Keratinocyte (primary cell): ENCODE results near the gene KIF3A. TPM values are rescaled to one million over a fixed set of nuclear protein-coding genes. Genes with fewer than 3 reads are reported as not detected.

Experiments
- DNase-seq: peaks from one replicate; pipeline ENCODE4 v3.0.0-alpha.2; 2011; ENCODE audit warnings: low read depth, missing footprints, low spot score
- FAIRE-seq: peaks from 2 replicates; lab custom pipeline; 2011; peaks lifted over from hg19 to GRCh38; lab: Jason Lieb, UNC
- H2AFZ ChIP-seq: 2 replicates; pipeline ENCODE4 v1.6.0; 2012; ENCODE audit warnings: low read length, control low read depth, inconsistent platforms; ENCODE audit not compliant: control insufficient read depth
- H3K27ac ChIP-seq: 2 replicates; pipeline ENCODE4 v1.5.1; 2011; ENCODE audit warnings: low read length; ENCODE audit not compliant: control insufficient read depth, insufficient read depth
- H3K27me3 ChIP-seq: 3 replicates; pipeline ENCODE4 v1.6.0; 2011; ENCODE audit warnings: low read length; ENCODE audit not compliant: control insufficient read depth, insufficient read depth; ENCODE audit errors: extremely low read depth
- H3K36me3 ChIP-seq, 2 experiments: 2 replicates in 1 of 2; 3 replicates in 1 of 2; pipeline ENCODE4 v1.5.1; 2011; ENCODE audit warnings: low read length in 2 of 2, mild to moderate bottlenecking in 1 of 2; ENCODE audit not compliant: control insufficient read depth in 2 of 2, insufficient read depth in 2 of 2; ENCODE audit errors: extremely low read depth in 1 of 2
- H3K4me1 ChIP-seq: 3 replicates; pipeline ENCODE4 v1.5.1; 2011; ENCODE audit warnings: low read length; ENCODE audit not compliant: control insufficient read depth, insufficient read depth; ENCODE audit errors: extremely low read depth
- H3K4me2 ChIP-seq: 3 replicates; pipeline ENCODE4 v1.6.0; 2011; ENCODE audit warnings: low read depth, low read length; ENCODE audit not compliant: control insufficient read depth, insufficient read depth; ENCODE audit errors: extremely low read depth
- H3K4me3 ChIP-seq, 3 experiments: fragments of 200-600 bp in 1 of 3; sonication (generic) in 1 of 3; 2 replicates in 2 of 3; 3 replicates in 1 of 3; pipeline ENCODE4 v1.5.1; 2011 to 2016; ENCODE audit warnings: low read length in 3 of 3, mild to moderate bottlenecking in 3 of 3, control low read depth in 2 of 3, inconsistent platforms in 1 of 3, low read depth in 1 of 3, mixed read lengths in 1 of 3, mixed run types in 1 of 3, moderate library complexity in 1 of 3; ENCODE audit not compliant: control insufficient read depth in 2 of 3, insufficient read depth in 2 of 3; ENCODE audit errors: extremely low read depth in 1 of 3
- H3K79me2 ChIP-seq: 2 replicates; pipeline ENCODE4 v1.6.0; 2012; ENCODE audit warnings: low read length; ENCODE audit not compliant: control insufficient read depth, insufficient read depth
- H3K9ac ChIP-seq: 3 replicates; pipeline ENCODE4 v1.6.0; 2011; ENCODE audit warnings: low read length; ENCODE audit not compliant: control insufficient read depth, insufficient read depth; ENCODE audit errors: extremely low read depth
- H3K9me1 ChIP-seq: 3 replicates; pipeline ENCODE4 v1.6.0; 2011; ENCODE audit warnings: low read length; ENCODE audit not compliant: control insufficient read depth, insufficient read depth; ENCODE audit errors: extremely low read depth
- H3K9me3 ChIP-seq: 2 replicates; pipeline ENCODE4 v1.5.1; 2012; ENCODE audit warnings: low read depth, low read length; ENCODE audit not compliant: control insufficient read depth
- H4K20me1 ChIP-seq: 3 replicates; pipeline ENCODE4 v1.6.0; 2011; ENCODE audit warnings: low read length; ENCODE audit not compliant: control insufficient read depth, insufficient read depth; ENCODE audit errors: extremely low read depth
- EZH2 ChIP-seq: IDR thresholded peaks from one replicate; pipeline ENCODE4 v1.6.1; 2012; ENCODE audit warnings: inconsistent platforms, mild to moderate bottlenecking, low read length, moderate library complexity
- dilution Hi-C: fragments of 300-500 bp; cut with MboI; formaldehyde crosslinking; loops from one replicate; pipeline ENCODE4 v1.7.0; 2020; ENCODE audit warnings: low sequenced_read_pairs; ENCODE audit not compliant: extremely low pct_ligation_motif_present
- polyA plus RNA-seq, 5 experiments: library from polyadenylated mRNA; depleted of rRNA in 3 of 5; stranded (reverse) in 3 of 5; stranded (forward) in 1 of 5; unstranded in 1 of 5; fragments of >200 nt; gene quantifications; 1 replicate in 1 of 5; 2 replicates in 3 of 5; 3 replicates in 1 of 5; pipeline versions ENCODE4 v1.2.1 to v1.2.3, GENCODE V29; 2011 to 2012; ENCODE audit warnings: missing spikeins in 2 of 5, low read depth in 1 of 5, low replicate concordance in 1 of 5
- TF ChIP-seq, protein P1 (sequence below), 3 experiments: IDR thresholded peaks in 1 of 3; conservative IDR thresholded peaks in 1 of 3; optimal IDR thresholded peaks in 1 of 3; 2 replicates in 2 of 3; 3 replicates in 1 of 3; pipeline versions ENCODE3 to v1.5.1; 2011; ENCODE audit warnings: low read length in 3 of 3, mild to moderate bottlenecking in 3 of 3, moderate library complexity in 2 of 3, control low read depth in 1 of 3, inconsistent platforms in 1 of 3; ENCODE audit not compliant: insufficient read depth in 2 of 3; ENCODE audit errors: extremely low read depth in 1 of 3

Gene KIF3A
- polyA plus RNA-seq, 1 donor (not counting 4 experiments of a cell fraction or from before 2014, with no cell fraction given) = 15.4 TPM

DNA sequence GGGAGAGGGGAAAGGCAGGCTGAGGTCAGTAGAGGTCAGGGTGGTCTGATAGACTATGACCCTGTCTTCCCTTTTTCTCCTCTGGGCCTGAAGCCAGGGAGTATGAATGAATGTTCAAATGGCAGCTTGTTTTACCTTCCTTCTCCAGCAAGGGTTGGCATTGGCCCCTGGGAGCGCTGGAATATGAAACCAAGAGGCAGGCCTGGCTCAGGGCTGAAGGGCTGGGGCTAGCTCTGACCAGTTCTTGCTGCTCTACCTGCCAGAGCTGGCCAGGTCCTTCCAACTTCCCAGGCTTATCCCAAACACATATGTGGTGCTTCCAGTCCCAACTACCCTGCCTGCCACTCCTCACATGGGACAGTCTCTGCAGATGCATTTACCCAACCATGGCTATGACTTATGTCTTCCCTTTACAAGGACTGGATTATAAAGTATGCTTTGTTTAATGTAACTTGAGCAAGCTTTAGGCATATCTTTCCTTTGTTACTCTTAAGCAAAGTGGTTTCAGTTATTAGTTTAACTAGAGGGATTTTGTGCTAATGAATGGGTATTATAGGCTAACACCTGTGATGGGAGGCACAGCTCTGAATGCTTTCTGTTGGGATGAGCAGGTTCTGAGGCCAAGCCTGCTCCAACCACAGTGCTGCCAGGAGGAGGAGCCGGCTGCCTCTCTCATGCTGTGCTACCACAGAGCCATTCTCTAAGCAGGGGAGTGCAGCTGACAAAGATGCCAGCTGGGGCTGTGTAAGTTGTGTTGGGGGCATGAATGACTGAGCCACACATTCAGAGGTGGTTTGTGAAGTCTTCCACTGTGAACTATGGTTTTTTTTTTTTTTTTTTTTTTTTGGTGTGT lies 16.0 kb upstream of the KIF3A start:
- Histone ChIP-seq H3K79me2 (no peaks in the 10 kb centered on the region), H3K27ac (no peak overlapping the region), H3K36me3 (peaks cover 0 to 9% of the 10 kb centered on the region in 2 experiments), H3K9me1 (no peaks in the 10 kb centered on the region), H3K4me3 (no peak overlapping the region), H4K20me1 (no peaks in the 10 kb centered on the region), H3K9ac (no peak overlapping the region), H2AFZ (no peak overlapping the region), H3K4me1 (no peaks in the 10 kb centered on the region), H3K9me3 (no peaks in the 10 kb centered on the region), H3K27me3 (no peaks in the 10 kb centered on the region), H3K4me2 (no peak overlapping the region)
- TF ChIP-seq, protein P1, sequence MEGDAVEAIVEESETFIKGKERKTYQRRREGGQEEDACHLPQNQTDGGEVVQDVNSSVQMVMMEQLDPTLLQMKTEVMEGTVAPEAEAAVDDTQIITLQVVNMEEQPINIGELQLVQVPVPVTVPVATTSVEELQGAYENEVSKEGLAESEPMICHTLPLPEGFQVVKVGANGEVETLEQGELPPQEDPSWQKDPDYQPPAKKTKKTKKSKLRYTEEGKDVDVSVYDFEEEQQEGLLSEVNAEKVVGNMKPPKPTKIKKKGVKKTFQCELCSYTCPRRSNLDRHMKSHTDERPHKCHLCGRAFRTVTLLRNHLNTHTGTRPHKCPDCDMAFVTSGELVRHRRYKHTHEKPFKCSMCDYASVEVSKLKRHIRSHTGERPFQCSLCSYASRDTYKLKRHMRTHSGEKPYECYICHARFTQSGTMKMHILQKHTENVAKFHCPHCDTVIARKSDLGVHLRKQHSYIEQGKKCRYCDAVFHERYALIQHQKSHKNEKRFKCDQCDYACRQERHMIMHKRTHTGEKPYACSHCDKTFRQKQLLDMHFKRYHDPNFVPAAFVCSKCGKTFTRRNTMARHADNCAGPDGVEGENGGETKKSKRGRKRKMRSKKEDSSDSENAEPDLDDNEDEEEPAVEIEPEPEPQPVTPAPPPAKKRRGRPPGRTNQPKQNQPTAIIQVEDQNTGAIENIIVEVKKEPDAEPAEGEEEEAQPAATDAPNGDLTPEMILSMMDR (optimal IDR thresholded peaks at IDR 0.05 in 1 of 3, IDR thresholded peaks at IDR 0.05 in 1 of 3, conservative IDR thresholded peaks at IDR 0.05 in 1 of 3; ENCODE audit: extremely low read depth in 1 of 3, insufficient read depth in 2 of 3, low read length in 3 of 3) = peak in 2 of 3 experiments; percentile 10 to 55
- TF ChIP-seq EZH2 = no peak
- dilution Hi-C loops = no loop called here
- DNase-seq (no peak), FAIRE-seq (peak; percentile 5)

DNA sequence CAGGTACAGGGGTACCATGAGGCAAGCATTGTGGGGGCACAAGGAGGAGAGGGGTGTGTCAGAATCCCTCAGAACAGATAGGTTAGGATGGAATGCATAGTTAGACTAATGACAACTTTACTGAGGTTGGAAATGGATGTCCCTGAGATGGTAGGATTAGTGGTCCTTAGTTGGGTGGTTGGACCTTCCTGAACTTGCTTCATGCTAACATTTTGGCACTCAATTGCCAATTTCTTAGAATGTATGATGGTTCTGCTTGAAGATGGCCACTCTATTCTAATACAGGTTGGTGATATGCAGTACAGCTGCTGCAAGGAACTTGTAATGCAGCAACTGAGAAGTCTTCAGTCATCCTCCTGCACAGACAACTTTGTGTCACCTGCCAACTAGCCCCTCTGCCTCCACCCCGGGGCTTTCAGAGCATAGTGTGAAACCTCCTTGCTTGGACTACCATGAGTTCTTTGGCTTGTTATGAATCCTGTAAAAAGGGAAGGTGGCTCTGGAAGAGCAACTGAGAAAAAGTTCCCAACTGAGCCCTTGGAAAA lies 15.3 kb upstream of the KIF3A start:
- Histone ChIP-seq H3K9me1 (no peaks in the 10 kb centered on the region), H4K20me1 (no peaks in the 10 kb centered on the region), H3K9ac (no peak overlapping the region), H3K9me3 (no peaks in the 10 kb centered on the region), H3K27me3 (no peaks in the 10 kb centered on the region), H2AFZ (no peak overlapping the region), H3K27ac (no peak overlapping the region), H3K4me2 (no peak overlapping the region), H3K79me2 (no peaks in the 10 kb centered on the region), H3K4me3 (no peak overlapping the region), H3K36me3 (peaks cover 0 to 4% of the 10 kb centered on the region in 2 experiments), H3K4me1 (no peaks in the 10 kb centered on the region)
- TF ChIP-seq, protein P1 (optimal IDR thresholded peaks at IDR 0.05 in 1 of 3, IDR thresholded peaks at IDR 0.05 in 1 of 3, conservative IDR thresholded peaks at IDR 0.05 in 1 of 3; ENCODE audit: extremely low read depth in 1 of 3, insufficient read depth in 2 of 3, low read length in 3 of 3) = no peak
- no peak for TF ChIP-seq EZH2
- dilution Hi-C loops = no loop called here
- FAIRE-seq (no peak), DNase-seq (no peak)
